Activated CD4-positive, CD25-positive, alpha-beta regulatory T cell treated with anti-CD3 and anti-CD28 coated beads, Interleukin-2, amount 50 U/mL, for 24 hours (primary cell): ENCODE measurements around the gene TBC1D5.
A peak's percentile ranks its signal among the peaks of the same experiment; 100 is the strongest.
"Not testable (repeated sequence)": the region's sequence is repeated elsewhere in the genome, so short reads cannot be mapped to it uniquely, and the experiment has no call there.

Experiments used
- ATAC-seq, 2 donors: fragments of 150-1000 bp; cut with Tn5 transposase; one replicate each; pipeline ENCODE4 v1.10.0; 2021; ENCODE audit warnings: mild to moderate bottlenecking in 1 of 2, moderate library complexity in 1 of 2

Gene TBC1D5

GRCh38 chr3:17643691-17644090 is 98.7 kb downstream of the TBC1D5 start:
- no peak for ATAC-seq

DNA sequence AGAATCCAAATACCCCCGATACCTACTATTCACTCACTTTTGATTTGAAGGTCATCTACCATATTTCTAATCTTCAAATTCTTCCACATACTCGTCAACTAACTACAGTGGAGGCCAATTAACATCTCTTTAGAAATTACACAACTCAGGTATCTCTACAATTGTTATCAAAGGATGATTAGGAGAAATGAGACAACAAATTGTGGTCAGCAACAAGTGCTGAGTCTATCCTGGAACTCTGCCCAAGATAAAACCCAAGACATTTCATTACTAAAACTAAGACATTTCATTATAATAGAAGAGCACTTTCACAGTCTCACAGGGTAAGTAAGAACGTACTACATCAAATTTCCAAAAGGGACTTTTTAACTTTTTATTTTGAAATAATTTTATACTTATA is 100.0 kb downstream of the TBC1D5 start:
- ATAC-seq: no peak

DNA sequence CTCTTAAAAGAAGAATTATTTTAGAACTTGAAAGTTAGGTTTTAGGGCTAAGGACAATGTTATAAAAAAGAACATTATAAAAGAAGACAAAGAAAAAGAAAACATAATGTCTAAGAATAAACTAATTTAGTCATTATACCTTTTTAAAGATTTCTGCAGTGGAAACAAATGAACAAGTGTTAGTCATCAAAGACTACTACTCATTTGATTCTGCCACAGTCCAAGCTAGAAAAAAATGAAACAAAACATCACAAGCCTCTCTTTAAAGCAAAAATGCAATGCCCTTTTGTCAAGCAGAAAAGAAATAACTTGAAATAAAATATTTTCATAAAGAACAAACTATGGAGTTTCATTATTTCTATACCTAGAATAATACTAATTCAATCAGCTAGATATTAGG is 102.0 kb downstream of the TBC1D5 start:
- ATAC-seq: peak; percentile 65 to 87

DNA sequence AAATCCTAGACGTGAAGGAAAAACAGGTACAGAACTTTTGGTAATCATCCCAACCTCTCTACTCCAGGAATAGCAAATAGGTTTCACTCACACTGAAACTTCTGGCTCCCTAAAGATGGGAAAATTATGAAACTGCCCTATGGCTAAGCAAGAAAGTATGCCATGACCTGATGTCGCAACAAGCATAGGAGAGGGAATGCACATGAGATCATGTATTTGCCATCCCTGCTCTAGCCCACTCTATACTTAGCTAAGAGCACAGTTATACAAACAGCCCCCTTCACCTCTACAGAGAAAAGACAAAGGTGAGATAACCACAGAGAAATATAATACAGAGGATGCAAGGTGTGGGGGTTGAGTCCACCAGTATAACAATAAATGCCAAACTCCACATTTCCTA is 102.7 kb downstream of the TBC1D5 start:
- no peak for ATAC-seq

DNA sequence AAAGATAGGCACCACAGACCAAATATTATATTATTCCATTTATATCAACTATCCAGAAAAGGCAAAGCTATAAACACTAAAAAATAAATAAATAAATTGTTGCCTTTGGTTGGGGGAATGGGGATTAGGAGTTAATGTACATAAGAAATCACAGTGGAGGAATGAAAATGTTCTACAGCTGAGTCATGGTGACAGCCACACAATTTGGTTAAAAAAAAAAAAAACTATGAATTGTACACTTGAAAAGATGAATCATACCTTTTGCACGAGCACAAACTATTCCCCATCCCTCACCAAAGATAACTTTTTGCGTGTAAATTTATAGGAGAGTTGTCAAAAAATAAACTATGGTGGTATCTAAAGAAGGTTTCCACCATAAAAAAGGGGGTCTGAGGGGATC is 103.2 kb downstream of the TBC1D5 start:
- no peak for ATAC-seq

DNA sequence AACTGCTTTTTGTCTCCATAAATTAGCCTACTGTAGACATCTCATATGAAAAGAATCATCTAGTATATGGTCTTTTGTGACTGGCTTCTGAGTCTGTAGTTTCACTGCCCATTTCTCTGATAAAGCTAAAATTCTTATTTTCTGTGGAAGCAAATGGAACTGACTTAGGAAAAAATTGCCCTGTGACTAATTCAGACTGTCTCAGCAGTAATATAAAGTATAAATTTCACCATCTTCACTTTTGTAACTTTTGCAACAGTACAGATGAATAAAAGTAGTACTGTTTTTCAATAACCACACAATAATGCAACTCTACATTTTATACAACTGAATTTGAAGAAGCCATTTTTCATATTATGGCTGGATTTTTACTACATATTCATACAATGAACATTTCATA is 104.1 kb downstream of the TBC1D5 start:
- ATAC-seq: peak in 1 of 2 donors; percentile 36

DNA sequence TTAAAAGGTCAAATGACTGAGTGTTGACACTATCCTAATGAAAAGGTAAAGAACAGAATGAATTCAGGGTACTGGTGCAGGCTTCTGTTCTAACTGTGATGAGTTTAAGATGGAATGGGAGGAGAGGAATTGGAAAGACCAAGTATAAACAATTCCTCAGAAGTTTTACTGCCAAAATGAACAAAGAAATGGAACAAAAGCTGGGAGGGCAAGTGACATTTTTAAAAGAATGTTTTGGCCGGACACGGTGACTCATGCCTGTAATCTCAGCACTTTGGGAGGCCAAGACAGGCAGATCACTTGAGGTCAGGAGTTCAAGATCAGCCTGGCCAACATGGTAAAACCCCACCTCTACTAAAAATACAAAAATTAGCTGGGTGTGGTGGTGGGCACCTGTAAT is 106.8 kb downstream of the TBC1D5 start:
- not testable (repeated sequence) for ATAC-seq

DNA sequence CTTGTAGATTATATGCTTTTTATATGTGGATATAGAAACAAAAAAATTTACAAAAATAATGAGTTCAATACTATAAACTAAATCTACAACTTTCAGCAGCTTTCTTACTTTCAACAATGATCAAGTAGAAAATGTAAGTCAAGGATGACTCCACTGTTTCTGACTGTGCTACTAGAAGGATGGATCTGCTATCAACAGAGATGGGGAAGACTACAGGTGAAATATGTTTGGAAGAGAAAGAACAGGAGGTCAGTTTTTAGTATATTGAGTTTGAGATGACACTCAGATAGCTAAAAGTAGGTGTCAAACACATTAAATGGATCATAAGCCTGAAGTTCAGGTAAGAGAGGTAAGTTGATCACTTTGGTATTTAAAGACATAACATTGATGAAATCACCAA is 107.5 kb downstream of the TBC1D5 start:
- ATAC-seq: no peak

- ATAC-seq: no peak
Observed at GRCh38 chr3:17634201-17634600, 108.2 kb downstream of the TBC1D5 start.

- ATAC-seq: peak; percentile 53 to 64
Observed at GRCh38 chr3:17632401-17633100, 109.9 kb downstream of the TBC1D5 start.

- ATAC-seq: no peak
Observed at GRCh38 chr3:17631609-17632008, 110.8 kb downstream of the TBC1D5 start.

DNA sequence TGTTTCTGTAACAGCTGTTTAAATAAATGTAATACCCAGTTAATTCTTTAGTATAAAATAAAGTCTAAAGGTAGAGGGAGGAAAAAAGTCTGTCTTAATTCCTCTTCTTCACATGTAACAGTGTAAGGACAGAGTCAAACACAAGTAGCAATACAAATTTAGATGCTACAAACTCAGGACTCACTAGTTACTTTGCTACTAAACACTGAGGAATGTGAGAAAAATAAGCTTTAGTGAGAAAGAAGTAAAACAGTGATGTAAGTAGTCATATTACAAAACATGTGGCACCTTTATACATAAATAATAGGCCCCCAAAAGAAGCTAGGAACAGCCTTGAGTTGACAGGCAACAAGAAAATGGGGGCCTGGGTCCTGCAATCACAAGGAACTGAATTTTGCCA is 113.0 kb downstream of the TBC1D5 start:
- ATAC-seq: no peak

DNA sequence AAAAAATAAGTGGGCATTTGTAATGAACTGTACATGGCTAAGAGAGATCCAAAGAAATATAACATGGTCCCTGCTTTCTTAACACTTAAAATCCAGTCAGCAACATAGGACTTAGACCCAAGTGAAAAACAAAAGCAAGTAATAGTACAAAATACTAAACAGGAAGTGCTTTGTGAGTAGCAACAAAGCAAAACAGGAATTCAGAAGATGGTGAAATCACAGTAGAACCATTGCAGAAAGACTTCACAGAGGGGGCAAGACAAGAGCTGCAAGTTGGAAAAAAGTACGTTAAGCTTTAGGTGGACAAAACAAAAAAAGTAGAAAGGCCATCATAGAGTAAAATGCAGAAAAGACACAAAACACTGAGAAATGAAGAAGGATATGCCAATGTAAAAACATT is 116.0 kb downstream of the TBC1D5 start:
- ATAC-seq: no peak

DNA sequence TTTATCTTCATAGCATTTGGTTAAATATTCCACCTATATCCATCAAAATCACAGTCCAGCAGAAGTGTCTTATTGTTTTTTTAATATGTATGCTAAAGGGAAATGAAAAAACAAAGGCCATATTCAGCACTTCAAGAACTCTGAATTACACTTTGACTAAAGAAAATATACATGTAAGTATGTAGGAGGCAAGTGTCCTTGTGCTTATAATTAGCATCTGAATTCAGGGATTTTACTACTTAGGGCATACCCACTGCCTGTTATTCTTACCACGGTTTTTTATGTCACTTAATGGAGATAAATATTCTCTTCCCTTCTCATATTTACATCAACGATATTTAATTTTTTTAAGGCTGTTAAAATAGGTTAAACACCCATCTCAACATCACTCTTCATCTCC is 117.3 kb downstream of the TBC1D5 start:
- no peak for ATAC-seq

GRCh38 chr3:17623464-17623863 is 119.0 kb downstream of the TBC1D5 start:
- ATAC-seq: no peak

GRCh38 chr3:17619968-17620367 is 122.5 kb downstream of the TBC1D5 start:
- no peak for ATAC-seq

DNA sequence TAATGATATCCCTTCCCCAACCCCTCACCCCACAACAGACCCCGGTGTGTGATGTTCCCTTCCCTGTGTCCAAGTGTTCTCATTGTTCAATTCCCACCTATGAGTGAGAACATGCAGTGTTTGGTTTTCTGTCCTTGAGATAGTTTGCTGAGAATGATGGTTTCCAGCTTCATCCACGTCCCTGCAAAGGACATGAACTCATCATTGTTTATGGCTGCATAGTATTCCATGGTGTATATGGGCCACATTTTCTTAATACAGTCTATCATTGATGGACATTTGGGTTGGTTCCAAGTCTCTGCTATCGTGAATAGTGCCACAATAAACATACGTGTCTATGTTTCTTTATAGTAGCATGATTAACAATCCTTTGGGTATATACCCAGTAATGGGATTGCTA is 129.4 kb downstream of the TBC1D5 start:
- not testable (repeated sequence) for ATAC-seq

- no peak for ATAC-seq
Observed at GRCh38 chr3:17607905-17608304, 134.5 kb downstream of the TBC1D5 start.

DNA sequence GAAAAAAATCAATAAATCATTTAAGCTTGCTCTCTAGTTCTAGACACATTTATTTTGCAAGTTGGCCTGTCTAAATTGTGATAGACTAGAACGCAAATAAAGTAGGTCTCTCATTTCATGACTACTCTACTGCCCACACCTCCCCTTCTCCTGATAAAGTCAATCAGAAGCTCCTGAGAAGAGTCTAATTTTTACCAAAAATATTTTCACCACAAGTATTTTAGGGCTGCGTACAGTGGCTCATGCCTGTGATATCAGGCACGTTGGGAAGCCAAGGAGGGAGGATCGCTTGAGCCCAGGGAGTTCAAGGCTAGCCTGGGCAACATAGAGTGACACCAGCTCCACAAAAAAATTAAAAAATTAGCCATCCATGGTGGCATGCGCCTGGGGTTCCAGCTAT is 136.5 kb downstream of the TBC1D5 start:
- no peak for ATAC-seq

GRCh38 chr3:17605032-17605431 is 137.4 kb downstream of the TBC1D5 start:
- ATAC-seq: peak; percentile 81 to 82

GRCh38 chr3:17602126-17602525 is 140.3 kb downstream of the TBC1D5 start:
- no peak for ATAC-seq

- no peak for ATAC-seq
Observed at GRCh38 chr3:17592956-17593355, 149.5 kb downstream of the TBC1D5 start.

DNA sequence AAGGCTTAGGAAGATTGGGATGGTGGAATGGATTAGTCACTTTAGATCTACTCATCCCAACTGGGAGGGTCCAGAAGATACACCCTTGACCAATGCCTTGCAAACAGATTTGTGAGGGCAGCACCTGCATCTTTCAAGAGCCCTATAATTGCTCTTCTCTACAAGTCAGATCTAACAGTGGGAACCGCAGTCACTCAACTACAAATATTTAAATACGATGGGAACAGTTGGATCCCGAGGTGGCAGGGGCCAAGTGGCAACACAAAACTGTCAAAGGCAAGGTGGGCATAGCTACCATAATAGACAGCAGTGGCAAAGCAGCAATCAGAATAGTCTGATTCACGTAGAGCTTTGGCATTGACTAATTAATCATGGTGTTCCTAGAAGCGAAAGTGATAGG is 152.0 kb downstream of the TBC1D5 start:
- no peak for ATAC-seq

GRCh38 chr3:17589888-17590287 is 152.5 kb downstream of the TBC1D5 start:
- no peak for ATAC-seq

DNA sequence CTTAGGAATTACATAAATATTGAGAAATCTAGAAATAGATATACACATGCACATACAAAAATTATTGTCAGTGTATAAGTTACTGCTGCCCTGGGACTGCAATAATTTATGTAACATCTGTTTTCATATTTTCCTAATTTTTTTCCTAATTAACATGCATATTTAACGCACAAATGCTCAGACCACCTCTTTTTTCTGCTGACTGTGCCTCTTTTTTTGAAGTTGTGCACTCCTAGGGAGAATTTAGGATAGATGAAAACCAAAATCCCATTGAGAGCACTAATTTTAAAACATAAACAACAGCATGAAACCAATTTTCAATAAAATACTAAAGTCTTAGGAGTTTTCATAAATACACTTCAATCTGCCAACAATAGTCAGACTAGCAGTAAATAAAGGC is 154.0 kb downstream of the TBC1D5 start:
- ATAC-seq: no peak
